SK-N-SH (cell line): Measurements from ENCODE around the gene ATG9A. TPM values are rescaled to one million over a fixed set of nuclear protein-coding genes. Genes with fewer than 3 reads are reported as not detected.
A peak's percentile ranks its signal among the peaks of the same experiment; 100 is the strongest.

Experiments used
- CTCF ChIA-PET: fragments of 300-600, 350-600 bp; formaldehyde crosslinking; extraction: SDS; loops from one replicate; lab custom pipeline; 2021; lab: Yijun Ruan, JAX
- POLR2A ChIA-PET: fragments of 350-600 bp; sonication (Branson Sonifier 250); formaldehyde crosslinking; extraction: SDS; loops from one replicate; lab custom pipeline; 2020; ENCODE audit warnings: antibody characterized with exemption, inconsistent platforms; lab: Yijun Ruan, JAX
- DNase-seq: peaks from one replicate; pipeline ENCODE4 v3.0.0; 2012
- H2AFZ ChIP-seq: fragments of 200-600 bp; sonication (generic); 2 replicates; pipeline ENCODE4 v1.8.1; 2016; ENCODE audit warnings: antibody characterized with exemption, mild to moderate bottlenecking, low read depth
- H3F3A ChIP-seq: fragments of 200-600 bp; sonication (generic); replicated peaks from 2 replicates; pipeline ENCODE3; 2016; ENCODE audit warnings: antibody characterized with exemption, mild to moderate bottlenecking; ENCODE audit not compliant: insufficient read depth
- H3K27ac ChIP-seq, 2 experiments: fragments of 200-500 bp in 1 of 2; fragments of 200-600 bp in 1 of 2; sonication (Bioruptor generic) in 1 of 2; sonication (generic), shearing (Covaris generic) in 1 of 2; 2 replicates each; pipeline versions ENCODE4 v1.5.1 to v1.6.1; 2014 to 2016; ENCODE audit warnings: low read depth in 2 of 2, inconsistent platforms in 1 of 2, low read length in 1 of 2, mild to moderate bottlenecking in 1 of 2, mixed read lengths in 1 of 2
- H3K27me3 ChIP-seq: fragments of 200-600 bp; sonication (generic), shearing (Covaris generic); 2 replicates; pipeline ENCODE4 v1.6.1; 2016; ENCODE audit warnings: mixed run types; ENCODE audit not compliant: insufficient read depth
- H3K36me3 ChIP-seq, 2 experiments: fragments of 200-500 bp in 1 of 2; fragments of 200-600 bp in 1 of 2; sonication (Bioruptor generic) in 1 of 2; sonication (generic) in 1 of 2; replicated peaks in 1 of 2; 2 replicates each; pipeline versions ENCODE3 to v1.5.1; 2014 to 2016; ENCODE audit warnings: low read length in 1 of 2, mild to moderate bottlenecking in 1 of 2; ENCODE audit not compliant: insufficient read depth in 2 of 2, control insufficient read depth in 1 of 2
- H3K4me1 ChIP-seq, 2 experiments: fragments of 200-500 bp in 1 of 2; fragments of 200-600 bp in 1 of 2; sonication (Bioruptor generic) in 1 of 2; sonication (generic), shearing (Covaris generic) in 1 of 2; 2 replicates each; pipeline versions ENCODE4 v1.5.1 to v1.6.1; 2014 to 2016; ENCODE audit warnings: low read depth in 1 of 2, low read length in 1 of 2, mixed run types in 1 of 2; ENCODE audit not compliant: insufficient read depth in 2 of 2, control insufficient read depth in 1 of 2
- H3K4me2 ChIP-seq: fragments of 200-600 bp; sonication (generic), shearing (Covaris generic); 2 replicates; pipeline ENCODE4 v1.6.1; 2017; ENCODE audit warnings: mixed run types
- H3K4me3 ChIP-seq, 2 experiments: fragments of 200-500 bp in 1 of 2; fragments of 200-600 bp in 1 of 2; sonication (Bioruptor generic) in 1 of 2; sonication (generic), shearing (Covaris generic) in 1 of 2; 2 replicates each; pipeline versions ENCODE4 v1.5.1 to v1.8.1; 2014 to 2016; ENCODE audit warnings: low read depth in 2 of 2, inconsistent platforms in 1 of 2, low read length in 1 of 2, mild to moderate bottlenecking in 1 of 2, mixed read lengths in 1 of 2, moderate library complexity in 1 of 2
- H3K79me2 ChIP-seq: fragments of 200-600 bp; sonication (generic); 2 replicates; pipeline ENCODE4 v1.8.1; 2017; ENCODE audit warnings: mild to moderate bottlenecking; ENCODE audit not compliant: insufficient read depth
- H3K9ac ChIP-seq: fragments of 200-600 bp; sonication (generic); 2 replicates; pipeline ENCODE4 v1.6.1; 2017; ENCODE audit warnings: mixed run types
- H3K9me2 ChIP-seq: fragments of 200-600 bp; sonication (generic); 2 replicates; pipeline ENCODE4 v1.6.1; 2017; ENCODE audit warnings: mixed run types
- H3K9me3 ChIP-seq: fragments of 200-600 bp; sonication (generic); 2 replicates; pipeline ENCODE4 v1.6.1; 2017; ENCODE audit warnings: mixed run types, mild to moderate bottlenecking, moderate library complexity
- H4K20me1 ChIP-seq: fragments of 200-600 bp; sonication (generic); 2 replicates; pipeline ENCODE4 v1.6.1; 2017; ENCODE audit warnings: mild to moderate bottlenecking, mixed run types; ENCODE audit not compliant: insufficient read depth
- EP300 ChIP-seq, 2 experiments: IDR thresholded peaks; 2 replicates each; pipeline versions ENCODE4 v1.4.0 to v1.6.1; 2012; ENCODE audit warnings: borderline replicate concordance in 1 of 2, low read depth in 1 of 2, low read length in 1 of 2
- MXI1 ChIP-seq: IDR thresholded peaks from 2 replicates; pipeline ENCODE4 v1.6.1; 2012; ENCODE audit warnings: mild to moderate bottlenecking, low read depth, low read length, improper control_type of control experiment
- RFX5 ChIP-seq: IDR thresholded peaks from 2 replicates; pipeline ENCODE4 v1.6.1; 2012; ENCODE audit warnings: mild to moderate bottlenecking, improper control_type of control experiment, low read length
- YY1 ChIP-seq: IDR thresholded peaks from 2 replicates; pipeline ENCODE4 v1.4.0; 2012; ENCODE audit warnings: low read depth, mild to moderate bottlenecking
- WGBS: methylation state at CpG from one replicate; pipeline ENCODE4 v1.1.6; 2017; ENCODE audit warnings: low lambda C conversion rate; 5-methylcytosine and 5-hydroxymethylcytosine counted together
- polyA plus RNA-seq, 3 experiments: library from polyadenylated mRNA; depleted of rRNA; stranded (reverse); fragments of >200 nt; gene quantifications; 2 replicates each; pipeline ENCODE4 v1.2.3, GENCODE V29; 2012
- TF ChIP-seq, protein P1 (sequence below): fragments of 150-350 bp; IDR thresholded peaks from 2 replicates; pipeline ENCODE4 v1.6.1; 2017; ENCODE audit warnings: antibody characterized with exemption, low read length, low read depth, borderline replicate concordance
- TF ChIP-seq, protein P2 (sequence below): IDR thresholded peaks from 2 replicates; pipeline ENCODE4 v1.4.0; 2012; ENCODE audit warnings: low read depth, borderline replicate concordance
- TF ChIP-seq, protein P3 (sequence below): IDR thresholded peaks from 2 replicates; pipeline ENCODE4 v1.4.0; 2012; ENCODE audit warnings: low read depth
- TF ChIP-seq, protein P4 (sequence below): IDR thresholded peaks from 2 replicates; pipeline ENCODE4 v1.6.1; 2012; ENCODE audit warnings: mild to moderate bottlenecking, low read depth, low read length, moderate library complexity

Gene ATG9A
- polyA plus RNA-seq, 1 of the 3 experiments (the other 2 are of a cell fraction): 29.6 TPM

DNA sequence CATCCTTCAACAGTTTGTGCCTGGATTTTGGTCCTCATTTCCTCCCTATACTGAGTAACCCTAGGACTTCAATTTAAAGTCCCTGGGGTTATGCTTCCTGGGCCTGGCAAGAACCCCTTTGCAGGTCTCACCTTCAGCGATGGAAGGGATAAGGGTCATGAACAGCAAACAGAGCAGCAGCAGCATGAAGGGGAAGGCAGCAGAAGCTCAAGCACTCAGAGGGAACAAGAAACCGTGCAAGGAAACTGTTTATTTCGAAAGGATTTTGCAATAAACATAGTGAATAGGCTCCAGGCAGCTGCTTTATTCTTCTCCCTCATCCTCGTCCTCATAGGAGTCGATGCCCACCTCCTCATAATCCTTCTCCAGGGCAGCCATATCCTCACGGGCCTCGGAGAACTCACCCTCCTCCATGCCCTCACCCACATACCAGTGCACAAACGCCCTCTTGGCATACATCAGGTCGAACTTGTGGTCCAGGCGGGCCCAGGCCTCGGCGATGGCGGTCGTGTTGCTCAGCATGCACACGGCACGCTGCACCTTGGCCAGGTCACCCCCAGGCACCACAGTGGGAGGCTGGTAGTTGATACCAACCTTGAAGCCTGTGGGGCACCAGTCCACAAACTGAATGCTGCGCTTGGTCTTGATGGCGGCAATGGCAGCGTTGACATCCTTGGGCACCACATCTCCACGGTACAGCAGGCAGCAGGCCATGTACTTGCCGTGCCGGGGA lies 20.8 kb upstream of the ATG9A start:
- H3K9ac ChIP-seq: no peak overlapping the region
- TF ChIP-seq, protein P1, sequence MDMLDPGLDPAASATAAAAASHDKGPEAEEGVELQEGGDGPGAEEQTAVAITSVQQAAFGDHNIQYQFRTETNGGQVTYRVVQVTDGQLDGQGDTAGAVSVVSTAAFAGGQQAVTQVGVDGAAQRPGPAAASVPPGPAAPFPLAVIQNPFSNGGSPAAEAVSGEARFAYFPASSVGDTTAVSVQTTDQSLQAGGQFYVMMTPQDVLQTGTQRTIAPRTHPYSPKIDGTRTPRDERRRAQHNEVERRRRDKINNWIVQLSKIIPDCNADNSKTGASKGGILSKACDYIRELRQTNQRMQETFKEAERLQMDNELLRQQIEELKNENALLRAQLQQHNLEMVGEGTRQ: no peak
- TF ChIP-seq YY1 (no peak), MXI1 (no peak), RFX5 (no peak), EP300 (IDR thresholded peaks at IDR 0.05; ENCODE audit: borderline replicate concordance in 1 of 2, low read depth in 1 of 2, low read length in 1 of 2) (no peak)
- TF ChIP-seq, protein P2, sequence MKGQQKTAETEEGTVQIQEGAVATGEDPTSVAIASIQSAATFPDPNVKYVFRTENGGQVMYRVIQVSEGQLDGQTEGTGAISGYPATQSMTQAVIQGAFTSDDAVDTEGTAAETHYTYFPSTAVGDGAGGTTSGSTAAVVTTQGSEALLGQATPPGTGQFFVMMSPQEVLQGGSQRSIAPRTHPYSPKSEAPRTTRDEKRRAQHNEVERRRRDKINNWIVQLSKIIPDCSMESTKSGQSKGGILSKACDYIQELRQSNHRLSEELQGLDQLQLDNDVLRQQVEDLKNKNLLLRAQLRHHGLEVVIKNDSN: no peak
- peaks cover 6 to 16% of the 10 kb centered on the region in 2 experiments for H3K36me3 ChIP-seq
- no peaks in the 10 kb centered on the region for H4K20me1 ChIP-seq
- H3K4me2 ChIP-seq: peak overlapping the region; percentile 34; the same call in 1 of the 2 replicates
- H3K4me1 ChIP-seq: peaks cover 19 to 36% of the 10 kb centered on the region in 2 experiments
- H2AFZ ChIP-seq: no peak overlapping the region
- no peaks in the 10 kb centered on the region for H3K9me3 ChIP-seq
- H3F3A ChIP-seq: peaks cover 19% of the 10 kb centered on the region
- DNase-seq: no peak
- WGBS: 72% methylated on average over 8 of the region's 22 CpGs
- peak overlapping the region; percentile 14 to 56; a peak in 2 of 4 replicates for H3K27ac ChIP-seq
- ChIA-PET CTCF (interaction anchor here (0.8 to 3.5 kb wide), 5 partner anchors 28 to 220 kb away, joined by 3 to 19 read pairs (median 3); partner anchors contain the start of gene DNAJB2), POLR2A (interaction anchor here (1.5 kb wide), 1 partner anchor 20 kb away, joined by 6 read pairs; the partner anchor contains the start of genes ANKZF1 and ATG9A)
- peaks cover 16% of the 10 kb centered on the region; the same call in 1 of the 2 replicates for H3K27me3 ChIP-seq
- no peaks in the 10 kb centered on the region for H3K9me2 ChIP-seq
- no peak overlapping the region for H3K4me3 ChIP-seq
- H3K79me2 ChIP-seq: peaks cover 20% of the 10 kb centered on the region

DNA sequence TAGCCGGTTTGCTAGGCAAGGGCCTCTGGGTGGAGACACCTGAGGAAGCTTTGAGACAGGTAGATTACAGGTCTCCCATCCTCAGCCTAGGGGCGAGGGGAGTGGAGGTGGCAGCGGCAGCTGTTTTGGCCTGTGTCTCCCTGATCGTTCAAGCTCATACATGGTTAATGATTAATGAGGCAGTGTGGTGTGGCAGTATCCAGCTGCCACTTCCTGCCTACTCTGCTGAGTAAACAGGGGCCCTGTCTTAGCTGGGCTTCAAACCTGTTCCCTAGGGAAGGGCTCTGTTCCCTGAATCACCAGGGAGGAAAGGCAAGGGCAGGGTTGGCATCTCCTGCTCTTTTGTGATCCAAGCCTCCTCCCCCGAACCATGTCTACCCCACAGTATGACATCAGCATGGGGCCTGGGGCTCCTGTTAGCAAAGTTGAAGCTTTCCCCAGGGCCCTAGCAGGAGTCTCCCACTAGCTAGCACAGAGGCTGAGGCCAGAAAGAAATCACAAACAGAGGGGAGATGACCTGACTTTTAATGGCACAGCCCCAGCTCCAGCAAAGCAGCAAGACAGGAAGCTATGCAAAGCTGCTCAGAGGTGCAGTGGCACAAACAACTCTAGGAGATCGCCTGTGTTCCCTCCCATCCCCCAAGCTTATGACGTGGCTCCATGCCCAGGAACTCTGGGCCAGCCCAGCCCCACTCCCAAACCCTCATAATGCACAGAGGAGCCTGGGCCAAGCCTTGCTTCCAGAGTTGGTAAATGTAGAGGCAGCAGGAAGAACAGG lies 20.0 kb upstream of the ATG9A start:
- Histone ChIP-seq H3K9me3 (no peaks in the 10 kb centered on the region), H3K4me3 (no peak overlapping the region), H3K79me2 (peaks cover 20% of the 10 kb centered on the region), H3K27ac (peak overlapping the region; percentile 25 to 56; a peak in 3 of 4 replicates), H2AFZ (no peak overlapping the region), H4K20me1 (no peaks in the 10 kb centered on the region)
- CTCF ChIA-PET: interaction anchor here (0.8 to 3.5 kb wide), 9 partner anchors 19 to 220 kb away, joined by 3 to 19 read pairs (median 4); partner anchors contain the start of gene DNAJB2
- 31% methylated on average over 7 of the region's 7 CpGs for WGBS
- TF ChIP-seq, protein P3, sequence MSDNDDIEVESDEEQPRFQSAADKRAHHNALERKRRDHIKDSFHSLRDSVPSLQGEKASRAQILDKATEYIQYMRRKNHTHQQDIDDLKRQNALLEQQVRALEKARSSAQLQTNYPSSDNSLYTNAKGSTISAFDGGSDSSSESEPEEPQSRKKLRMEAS: 0 out of 2 replicates have a peak, but pooled peaks have one; percentile 8
- TF ChIP-seq, protein P4, sequence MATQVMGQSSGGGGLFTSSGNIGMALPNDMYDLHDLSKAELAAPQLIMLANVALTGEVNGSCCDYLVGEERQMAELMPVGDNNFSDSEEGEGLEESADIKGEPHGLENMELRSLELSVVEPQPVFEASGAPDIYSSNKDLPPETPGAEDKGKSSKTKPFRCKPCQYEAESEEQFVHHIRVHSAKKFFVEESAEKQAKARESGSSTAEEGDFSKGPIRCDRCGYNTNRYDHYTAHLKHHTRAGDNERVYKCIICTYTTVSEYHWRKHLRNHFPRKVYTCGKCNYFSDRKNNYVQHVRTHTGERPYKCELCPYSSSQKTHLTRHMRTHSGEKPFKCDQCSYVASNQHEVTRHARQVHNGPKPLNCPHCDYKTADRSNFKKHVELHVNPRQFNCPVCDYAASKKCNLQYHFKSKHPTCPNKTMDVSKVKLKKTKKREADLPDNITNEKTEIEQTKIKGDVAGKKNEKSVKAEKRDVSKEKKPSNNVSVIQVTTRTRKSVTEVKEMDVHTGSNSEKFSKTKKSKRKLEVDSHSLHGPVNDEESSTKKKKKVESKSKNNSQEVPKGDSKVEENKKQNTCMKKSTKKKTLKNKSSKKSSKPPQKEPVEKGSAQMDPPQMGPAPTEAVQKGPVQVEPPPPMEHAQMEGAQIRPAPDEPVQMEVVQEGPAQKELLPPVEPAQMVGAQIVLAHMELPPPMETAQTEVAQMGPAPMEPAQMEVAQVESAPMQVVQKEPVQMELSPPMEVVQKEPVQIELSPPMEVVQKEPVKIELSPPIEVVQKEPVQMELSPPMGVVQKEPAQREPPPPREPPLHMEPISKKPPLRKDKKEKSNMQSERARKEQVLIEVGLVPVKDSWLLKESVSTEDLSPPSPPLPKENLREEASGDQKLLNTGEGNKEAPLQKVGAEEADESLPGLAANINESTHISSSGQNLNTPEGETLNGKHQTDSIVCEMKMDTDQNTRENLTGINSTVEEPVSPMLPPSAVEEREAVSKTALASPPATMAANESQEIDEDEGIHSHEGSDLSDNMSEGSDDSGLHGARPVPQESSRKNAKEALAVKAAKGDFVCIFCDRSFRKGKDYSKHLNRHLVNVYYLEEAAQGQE: no peak
- TF ChIP-seq, all 33 proteins: peak for 1
- Histone ChIP-seq H3K36me3 (peaks cover 6 to 16% of the 10 kb centered on the region in 2 experiments), H3K9me2 (no peaks in the 10 kb centered on the region), H3K4me1 (peaks cover 19 to 37% of the 10 kb centered on the region in 2 experiments), H3F3A (peaks cover 19% of the 10 kb centered on the region), H3K4me2 (peak overlapping the region; percentile 34; the same call in 1 of the 2 replicates), H3K27me3 (peaks cover 8% of the 10 kb centered on the region; the same call in 1 of the 2 replicates), H3K9ac (no peak overlapping the region; the same call in 1 of the 2 replicates)
- POLR2A ChIA-PET: interaction anchor here (0.6 to 1.5 kb wide), 3 partner anchors 19 to 1032 kb away, joined by 3 to 6 read pairs (median 3); partner anchors contain the start of genes ANKZF1 and ATG9A
- DNase-seq: no peak
